Smooth muscle cell (in vitro differentiated cells): ENCODE results near the gene ATP12A. TPM values are rescaled to one million over a fixed set of nuclear protein-coding genes. Genes with fewer than 3 reads are reported as not detected.

Source experiments
- DNase-seq: peaks from one replicate; lab custom pipeline; 2025; ENCODE audit not compliant: unreplicated experiment; lab: John Stamatoyannopoulos, UW
- H2AFZ ChIP-seq: fragments of 200-600 bp; sonication (generic); 2 replicates; pipeline ENCODE4 v1.6.0; 2016; ENCODE audit warnings: antibody characterized with exemption, low read depth, mild to moderate bottlenecking
- H3F3A ChIP-seq: fragments of 200-600 bp; sonication (generic); 2 replicates; pipeline ENCODE4 v1.6.0; 2017; ENCODE audit warnings: antibody characterized with exemption, low read depth
- H3K27ac ChIP-seq: fragments of 200-600 bp; sonication (generic); 2 replicates; pipeline ENCODE4 v1.5.1; 2016; ENCODE audit warnings: low read depth, mild to moderate bottlenecking
- H3K27me3 ChIP-seq: fragments of 200-600 bp; sonication (generic); 2 replicates; pipeline ENCODE4 v1.6.1; 2016; ENCODE audit warnings: low read depth, mild to moderate bottlenecking
- H3K36me3 ChIP-seq: fragments of 200-600 bp; sonication (generic); 2 replicates; pipeline ENCODE4 v1.5.1; 2016; ENCODE audit warnings: low read depth
- H3K4me1 ChIP-seq: fragments of 200-600 bp; sonication (generic); 2 replicates; pipeline ENCODE4 v1.5.1; 2016; ENCODE audit warnings: low read depth
- H3K4me2 ChIP-seq: fragments of 200-600 bp; sonication (generic); 2 replicates; pipeline ENCODE4 v1.6.0; 2016; ENCODE audit warnings: mild to moderate bottlenecking
- H3K4me3 ChIP-seq: fragments of 200-600 bp; sonication (generic); 2 replicates; pipeline ENCODE4 v1.5.1; 2016; ENCODE audit warnings: mild to moderate bottlenecking
- H3K79me2 ChIP-seq: fragments of 200-600 bp; sonication (generic); 2 replicates; pipeline ENCODE4 v1.6.0; 2016; ENCODE audit warnings: low read depth, mild to moderate bottlenecking
- H3K9ac ChIP-seq: fragments of 200-600 bp; sonication (generic); 2 replicates; pipeline ENCODE4 v1.6.0; 2016; ENCODE audit warnings: low read depth
- H3K9me3 ChIP-seq: fragments of 200-600 bp; sonication (generic); replicated peaks from 2 replicates; pipeline ENCODE4 v1.5.1; 2016; ENCODE audit warnings: low read depth
- H4K20me1 ChIP-seq: fragments of 200-600 bp; sonication (generic); 2 replicates; pipeline ENCODE4 v1.6.0; 2016; ENCODE audit warnings: low read depth
- WGBS: methylation state at CpG from one replicate; pipeline ENCODE4 v1.1.7; 2016; ENCODE audit warnings: low lambda C conversion rate; 5-methylcytosine and 5-hydroxymethylcytosine counted together
- polyA plus RNA-seq: library from polyadenylated mRNA; unstranded; fragments of >200 nt; fragmentation: Nextera tagmentation; extraction: Ambion mirVana; gene quantifications from 2 replicates; pipeline ENCODE4 v1.2.1, GENCODE V29; 2016
- total RNA-seq: library from RNA; depleted of rRNA; stranded (reverse); fragments of >200 nt; gene quantifications from 2 replicates; pipeline ENCODE4 v1.2.3, GENCODE V29; 2014
- TF ChIP-seq, protein P1 (sequence below): fragments of 200-600 bp; sonication (generic); IDR thresholded peaks from 2 replicates; pipeline ENCODE4 v1.5.1; 2017; ENCODE audit warnings: borderline replicate concordance, mild to moderate bottlenecking, antibody characterized with exemption; ENCODE audit not compliant: insufficient read depth, poor library complexity, severe bottlenecking

Gene ATP12A
- total and polyA plus RNA-seq, 2 experiments from 2014 or later = 0.63 to 0.67 TPM

GRCh38 chr13:24662195-24663088 is 17.8 kb upstream of the ATP12A start:
- WGBS = 82% methylated on average over 2 of the region's 2 CpGs
- TF ChIP-seq, protein P1, sequence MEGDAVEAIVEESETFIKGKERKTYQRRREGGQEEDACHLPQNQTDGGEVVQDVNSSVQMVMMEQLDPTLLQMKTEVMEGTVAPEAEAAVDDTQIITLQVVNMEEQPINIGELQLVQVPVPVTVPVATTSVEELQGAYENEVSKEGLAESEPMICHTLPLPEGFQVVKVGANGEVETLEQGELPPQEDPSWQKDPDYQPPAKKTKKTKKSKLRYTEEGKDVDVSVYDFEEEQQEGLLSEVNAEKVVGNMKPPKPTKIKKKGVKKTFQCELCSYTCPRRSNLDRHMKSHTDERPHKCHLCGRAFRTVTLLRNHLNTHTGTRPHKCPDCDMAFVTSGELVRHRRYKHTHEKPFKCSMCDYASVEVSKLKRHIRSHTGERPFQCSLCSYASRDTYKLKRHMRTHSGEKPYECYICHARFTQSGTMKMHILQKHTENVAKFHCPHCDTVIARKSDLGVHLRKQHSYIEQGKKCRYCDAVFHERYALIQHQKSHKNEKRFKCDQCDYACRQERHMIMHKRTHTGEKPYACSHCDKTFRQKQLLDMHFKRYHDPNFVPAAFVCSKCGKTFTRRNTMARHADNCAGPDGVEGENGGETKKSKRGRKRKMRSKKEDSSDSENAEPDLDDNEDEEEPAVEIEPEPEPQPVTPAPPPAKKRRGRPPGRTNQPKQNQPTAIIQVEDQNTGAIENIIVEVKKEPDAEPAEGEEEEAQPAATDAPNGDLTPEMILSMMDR = no peak
- H3K4me2 ChIP-seq = no peak overlapping the region
- no peaks in the 10 kb centered on the region for H4K20me1 ChIP-seq
- H3K9ac ChIP-seq = no peak overlapping the region
- H3K9me3 ChIP-seq = no peaks in the 10 kb centered on the region
- H2AFZ ChIP-seq = no peak overlapping the region
- H3K36me3 ChIP-seq = no peaks in the 10 kb centered on the region
- DNase-seq = no peak
- no peaks in the 10 kb centered on the region for H3K27me3 ChIP-seq
- no peak overlapping the region for H3K4me3 ChIP-seq
- H3F3A ChIP-seq = no peaks in the 10 kb centered on the region
- H3K79me2 ChIP-seq = no peaks in the 10 kb centered on the region
- no peaks in the 10 kb centered on the region for H3K4me1 ChIP-seq
- no peak overlapping the region for H3K27ac ChIP-seq

GRCh38 chr13:24663089-24663395 is 17.2 kb upstream of the ATP12A start:
- TF ChIP-seq, protein P1 = no peak
- Histone ChIP-seq H3K4me1 (no peaks in the 10 kb centered on the region), H3K9ac (no peak overlapping the region), H3K4me2 (no peak overlapping the region), H3K9me3 (no peaks in the 10 kb centered on the region), H3K27me3 (no peaks in the 10 kb centered on the region), H3K79me2 (no peaks in the 10 kb centered on the region), H3F3A (no peaks in the 10 kb centered on the region), H3K27ac (no peak overlapping the region), H2AFZ (no peak overlapping the region), H4K20me1 (no peaks in the 10 kb centered on the region), H3K36me3 (no peaks in the 10 kb centered on the region), H3K4me3 (no peak overlapping the region)
- DNase-seq = no peak
- 92% methylated on average over 4 of the region's 4 CpGs for WGBS

- H3K27ac ChIP-seq = peak overlapping the region; percentile 92
- TF ChIP-seq, protein P1 = no peak
Observed at GRCh38 chr13:24663586-24663985, 16.6 kb upstream of the ATP12A start.

More at GRCh38 chr13:24663586-24663985, 16.6 kb upstream of the ATP12A start:
- Histone ChIP-seq H3K9ac (no peak overlapping the region), H3K4me2 (no peak overlapping the region), H3F3A (no peaks in the 10 kb centered on the region), H2AFZ (no peak overlapping the region), H3K9me3 (no peaks in the 10 kb centered on the region), H3K4me3 (no peak overlapping the region), H3K4me1 (no peaks in the 10 kb centered on the region), H3K27me3 (no peaks in the 10 kb centered on the region), H4K20me1 (no peaks in the 10 kb centered on the region), H3K79me2 (no peaks in the 10 kb centered on the region), H3K36me3 (no peaks in the 10 kb centered on the region)
- 94% methylated on average over 1 of the region's 1 CpG for WGBS
- no peak for DNase-seq
